GM21786 (cell line): ENCODE data around the gene TSPOAP1.

Experiments used
- ATAC-seq: cut with Tn5 transposase; IDR thresholded peaks from one replicate; pipeline ENCODE4 v1.9.1; 2021; ENCODE audit not compliant: unreplicated experiment

TSPOAP1 gene

GRCh38 chr17:58329810-58330537, 1.4 kb upstream of the TSPOAP1 start:
- ATAC-seq = peak; percentile 10

GRCh38 chr17:58329035-58329809, 627 bp upstream of the TSPOAP1 start:
- ATAC-seq = peak; percentile 41

GRCh38 chr17:58327363-58328194, 1.0 kb downstream of the TSPOAP1 start:
- no peak for ATAC-seq

GRCh38 chr17:58326609-58327362, 1.8 kb downstream of the TSPOAP1 start:
- no peak for ATAC-seq

- no peak for ATAC-seq
Observed at GRCh38 chr17:58325976-58326468, 2.6 kb downstream of the TSPOAP1 start.

- ATAC-seq = no peak
Observed at GRCh38 chr17:58325289-58325726, 3.3 kb downstream of the TSPOAP1 start.

- no peak for ATAC-seq
Observed at GRCh38 chr17:58324409-58325288, 3.9 kb downstream of the TSPOAP1 start.

GRCh38 chr17:58324056-58324408, 4.6 kb downstream of the TSPOAP1 start:
- no peak for ATAC-seq

- ATAC-seq = no peak
Observed at GRCh38 chr17:58323366-58324055, 5.1 kb downstream of the TSPOAP1 start.

GRCh38 chr17:58322581-58323185, 5.9 kb downstream of the TSPOAP1 start:
- no peak for ATAC-seq

GRCh38 chr17:58321571-58322525, 6.7 kb downstream of the TSPOAP1 start:
- ATAC-seq = no peak

GRCh38 chr17:58320570-58321323, 7.8 kb downstream of the TSPOAP1 start:
- ATAC-seq = no peak

GRCh38 chr17:58320163-58320558, 8.4 kb downstream of the TSPOAP1 start:
- no peak for ATAC-seq

- ATAC-seq = no peak
Observed at GRCh38 chr17:58319173-58320162, 9.1 kb downstream of the TSPOAP1 start.

- ATAC-seq = no peak
Observed at GRCh38 chr17:58318627-58319172, 9.9 kb downstream of the TSPOAP1 start.
